Heart left ventricle (tissue), 16 donors: ENCODE measurements around the gene LRRC43. TPM values are rescaled to one million over a fixed set of nuclear protein-coding genes. Genes with fewer than 3 reads are reported as not detected.
"Not testable (repeated sequence)": the region's sequence is repeated elsewhere in the genome, so short reads cannot be mapped to it uniquely, and the experiment has no call there.

Source experiments
- ATAC-seq, 4 donors: fragments of 200-7000 bp; cut with Tn5 transposase; one replicate each; pipeline ENCODE4 v1.9.1; 2020 to 2022; ENCODE audit warnings: moderate library complexity in 4 of 4, mild to moderate bottlenecking in 3 of 4, moderate number of reproducible peaks in 1 of 4
- DNase-seq, 5 donors: peaks; one replicate each; pipeline ENCODE4 v3.0.0-alpha.2; 2020
- H3K27ac ChIP-seq, 12 donors: fragments of 200-600 bp; sonication (generic) in 4 of 12; one replicate each; pipeline versions ENCODE4 v1.5.0 to v1.8.0; 2016 to 2022; ENCODE audit warnings: mild to moderate bottlenecking in 2 of 12
- H3K27me3 ChIP-seq, 9 donors: fragments of 200-600 bp; sonication (generic) in 2 of 9; one replicate each; pipeline versions ENCODE4 v1.5.1 to v1.8.0; 2016 to 2022; ENCODE audit warnings: mild to moderate bottlenecking in 3 of 9
- H3K36me3 ChIP-seq, 9 donors: fragments of 200-600 bp; sonication (generic) in 2 of 9; one replicate each; pipeline versions ENCODE4 v1.5.0 to v1.8.0; 2018 to 2022; ENCODE audit warnings: mild to moderate bottlenecking in 2 of 9
- H3K4me1 ChIP-seq, 12 donors: fragments of 200-600 bp; sonication (generic) in 4 of 12; one replicate each; pipeline versions ENCODE4 v1.5.0 to v1.8.0; 2016 to 2022; ENCODE audit warnings: mild to moderate bottlenecking in 3 of 12
- H3K4me3 ChIP-seq, 12 donors: fragments of 200-600 bp; sonication (generic) in 4 of 12; one replicate each; pipeline versions ENCODE4 v1.5.0 to v1.8.0; 2017 to 2022; ENCODE audit warnings: mild to moderate bottlenecking in 9 of 12, moderate library complexity in 4 of 12
- H3K9me3 ChIP-seq, 12 donors: fragments of 200-600 bp; sonication (generic) in 4 of 12; one replicate each; pipeline versions ENCODE4 v1.5.0 to v1.8.0; 2016 to 2022; ENCODE audit warnings: mild to moderate bottlenecking in 1 of 12
- POLR2A ChIP-seq, 2 donors: fragments of 450-650 bp; IDR thresholded peaks; one replicate each; pipeline ENCODE4 v1.6.1; 2017; ENCODE audit warnings: antibody characterized with exemption in 2 of 2, mild to moderate bottlenecking in 2 of 2, moderate library complexity in 2 of 2
- WGBS, 4 donors: extraction: QIAGEN DNeasy Blood & Tissue Kit in 2 of 4; methylation state at CpG; one replicate each; pipeline versions ENCODE4 v1.1.5 to v1.1.7; 2013 to 2018; 5-methylcytosine and 5-hydroxymethylcytosine counted together
- intact Hi-C, 10 donors: fragments of 100-400 bp; cut with DNase I; formaldehyde crosslinking; loops; one replicate each; pipeline versions ENCODE4 v1.11.1 to v1.14.2; 2022
- polyA plus RNA-seq, 2 donors: library from polyadenylated mRNA; stranded (reverse); fragments of 200-250 nt; gene quantifications; one replicate each; pipeline ENCODE4 v1.2.3, GENCODE V29; 2013
- total RNA-seq, 9 donors: library from RNA; depleted of rRNA in 2 of 9; stranded (reverse); fragments of >200 nt in 2 of 9; fragmentation: NEBNext Ultra II Directional in 3 of 9; extraction: Animal tissue kit (Norgen Biotek cat#: 25700) in 3 of 9; gene quantifications; one replicate each; pipeline versions ENCODE4 v1.1.0 to v1.2.4, GENCODE V29; 2016 to 2023
- TF ChIP-seq, protein P1 (sequence below), 12 donors: fragments of 200-600 bp; sonication (generic) in 4 of 12; IDR thresholded peaks; one replicate each; pipeline versions ENCODE4 v1.5.0 to v1.8.0; 2018 to 2022; ENCODE audit warnings: antibody characterized with exemption in 12 of 12, mild to moderate bottlenecking in 5 of 12
- donor health status: ischemic (EF 13 %, LVEDD 7.1; RV severe dilation, severe dysfunction).
- donor health status: healthy with polysubstance abuse.
- donor health status: DM: no; HTN: yes; CAD: no.
- donor health status: DM: no; HTN: no; CAD: no.
- donor health status: ischemic (EF 25% LVEDD 6.9; RV normal size, moderate dysfunction).
- donor health status: ischemic (EF 25% LVEDD 5.7; RV mildly dilated, moderate dysfunction).
- donor health status: healthy.
- donor health status: DM: yes; HTN: yes; CAD: no.
- donor health status: ischemic (EF 35%, LVEDD 5.7; RV mildly dilated, moderate dysfunction).
- donor health status: nonischemic (EF 11% LVEDD 7.7; RV severe dilation, severe dysfunction).
- donor health status: DM: yes; HTN: yes; CAD: no.
- donor health status: PGD.
- donor health status: ischemic (EF 29% LVEDD 5.4; RV normal size, mild dysfunction).
- donor health status: nonischemic (EF 23%, LVEDD 6.1; RV moderate dilation, normal function).

Gene LRRC43
- total and polyA plus RNA-seq, 11 donors, result 0.15 to 1.9 (median 0.83) TPM; not detected in 1

DNA sequence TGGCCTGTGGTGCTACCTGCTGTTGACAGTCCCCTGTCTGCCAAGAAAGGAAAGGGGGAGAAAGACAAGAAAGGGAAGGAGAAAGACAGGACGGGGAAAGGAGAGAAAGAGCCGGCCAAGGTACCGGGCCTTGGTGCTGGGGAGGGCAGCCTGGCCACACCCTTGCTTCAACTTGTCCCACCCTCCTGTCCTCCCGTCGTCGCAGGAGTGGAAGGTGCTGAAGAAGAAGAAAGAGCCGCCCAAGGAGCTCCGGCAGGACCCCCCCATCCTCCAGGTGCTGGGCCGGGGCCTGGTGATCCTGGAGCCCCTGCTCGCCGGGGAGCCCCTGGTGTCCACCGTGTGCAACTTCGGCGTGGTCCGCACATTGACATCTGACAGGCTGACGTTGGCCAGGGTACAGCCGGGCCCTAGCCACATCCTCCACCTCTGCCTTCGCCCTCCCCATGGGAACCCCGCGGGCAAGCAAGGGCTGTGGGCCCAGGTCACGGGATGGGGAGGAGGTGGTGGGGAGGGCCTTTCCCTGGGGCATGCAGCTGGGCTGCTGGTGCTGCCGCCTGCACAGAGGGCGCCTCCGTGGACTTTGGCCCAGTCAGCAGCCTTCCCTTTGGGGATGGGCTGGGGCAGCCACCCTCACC, 17.7 kb downstream of the LRRC43 start:
- Histone ChIP-seq H3K4me3 (no peak overlapping the region), H3K9me3 (no peaks in the 10 kb centered on the region), H3K27me3 (peaks cover 19 to 62% (median 42%) of the 10 kb centered on the region in 9 donors), H3K4me1 (peaks cover 0 to 21% (median 11%) of the 10 kb centered on the region in 12 donors), H3K36me3 (no peaks in the 10 kb centered on the region), H3K27ac (no peak overlapping the region)
- DNase-seq (no peak), ATAC-seq (no peak)
- 68 to 73% (median 69%) methylated on average over 19 to 24 of the region's 24 CpGs for WGBS, 4 donors
- intact Hi-C loops, result loop anchor here in 1 of 10 donors (10.0 kb wide), 1 partner anchor 286 kb away; the partner anchor contains the start of gene CFAP251
- TF ChIP-seq POLR2A (IDR thresholded peaks at IDR 0.05), result no peak
- TF ChIP-seq, protein P1, sequence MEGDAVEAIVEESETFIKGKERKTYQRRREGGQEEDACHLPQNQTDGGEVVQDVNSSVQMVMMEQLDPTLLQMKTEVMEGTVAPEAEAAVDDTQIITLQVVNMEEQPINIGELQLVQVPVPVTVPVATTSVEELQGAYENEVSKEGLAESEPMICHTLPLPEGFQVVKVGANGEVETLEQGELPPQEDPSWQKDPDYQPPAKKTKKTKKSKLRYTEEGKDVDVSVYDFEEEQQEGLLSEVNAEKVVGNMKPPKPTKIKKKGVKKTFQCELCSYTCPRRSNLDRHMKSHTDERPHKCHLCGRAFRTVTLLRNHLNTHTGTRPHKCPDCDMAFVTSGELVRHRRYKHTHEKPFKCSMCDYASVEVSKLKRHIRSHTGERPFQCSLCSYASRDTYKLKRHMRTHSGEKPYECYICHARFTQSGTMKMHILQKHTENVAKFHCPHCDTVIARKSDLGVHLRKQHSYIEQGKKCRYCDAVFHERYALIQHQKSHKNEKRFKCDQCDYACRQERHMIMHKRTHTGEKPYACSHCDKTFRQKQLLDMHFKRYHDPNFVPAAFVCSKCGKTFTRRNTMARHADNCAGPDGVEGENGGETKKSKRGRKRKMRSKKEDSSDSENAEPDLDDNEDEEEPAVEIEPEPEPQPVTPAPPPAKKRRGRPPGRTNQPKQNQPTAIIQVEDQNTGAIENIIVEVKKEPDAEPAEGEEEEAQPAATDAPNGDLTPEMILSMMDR (IDR thresholded peaks at IDR 0.05), result no peak

- WGBS, 4 donors, result 92 to 97% (median 95%) methylated on average over 5 of the region's 5 CpGs
- H3K27ac ChIP-seq, result no peak overlapping the region
- intact Hi-C loops, result loop anchor here in 1 of 10 donors (10.0 kb wide), 1 partner anchor 287 kb away; the partner anchor contains the start of gene CFAP251
- H3K4me1 ChIP-seq, result peaks cover 0 to 21% (median 11%) of the 10 kb centered on the region in 12 donors
- TF ChIP-seq POLR2A (IDR thresholded peaks at IDR 0.05), result no peak
- TF ChIP-seq, protein P1 (IDR thresholded peaks at IDR 0.05), result no peak
- no peaks in the 10 kb centered on the region for H3K9me3 ChIP-seq
- no peak overlapping the region for H3K4me3 ChIP-seq
- DNase-seq (no peak), ATAC-seq (no peak)
- no peaks in the 10 kb centered on the region for H3K36me3 ChIP-seq
- H3K27me3 ChIP-seq, result peaks cover 19 to 62% (median 42%) of the 10 kb centered on the region in 9 donors
Observed at GRCh38 chr12:122201381-122201780, 18.5 kb downstream of the LRRC43 start.

DNA sequence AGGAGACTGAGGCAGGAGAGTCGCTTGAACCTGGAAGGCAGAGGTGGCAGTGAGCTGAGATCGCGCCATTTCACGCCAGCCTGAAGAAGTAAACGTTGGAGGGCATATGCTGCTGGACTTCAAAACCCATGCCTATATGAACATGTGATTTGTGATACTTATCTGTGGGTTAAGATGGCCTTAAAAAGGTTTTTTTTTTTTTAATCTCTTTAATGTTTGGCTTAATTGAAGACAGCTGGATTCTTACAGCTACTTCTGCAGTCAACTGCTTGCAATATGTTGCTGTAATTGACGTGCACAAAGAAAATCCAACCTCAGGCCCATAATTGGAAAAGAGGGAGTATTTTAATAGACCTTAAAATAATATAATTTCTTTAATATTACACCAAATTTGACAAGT, 19.1 kb downstream of the LRRC43 start:
- no peak for DNase-seq
- no peak for TF ChIP-seq POLR2A (IDR thresholded peaks at IDR 0.05)
- TF ChIP-seq, protein P1 (IDR thresholded peaks at IDR 0.05), result no peak
- no peak overlapping the region for H3K27ac ChIP-seq
- H3K4me1 ChIP-seq, result peaks cover 0 to 21% (median 11%) of the 10 kb centered on the region in 12 donors
- no peak for ATAC-seq
- no peaks in the 10 kb centered on the region for H3K9me3 ChIP-seq
- intact Hi-C loops, result loop anchor here in 1 of 10 donors (10.0 kb wide), 1 partner anchor 287 kb away; the partner anchor contains the start of gene CFAP251
- peaks cover 19 to 62% (median 42%) of the 10 kb centered on the region in 9 donors for H3K27me3 ChIP-seq
- H3K36me3 ChIP-seq, result peaks cover 0 to 6% (median 4%) of the 10 kb centered on the region in 9 donors
- WGBS, 4 donors, result 97 to 99% (median 97%) methylated on average over 6 of the region's 6 CpGs
- no peak overlapping the region for H3K4me3 ChIP-seq

GRCh38 chr12:122202811-122203210, 19.9 kb downstream of the LRRC43 start:
- WGBS, 4 donors, result 61 to 77% (median 67%) methylated on average over 19 of the region's 19 CpGs
- Histone ChIP-seq H3K4me1 (peaks cover 0 to 21% (median 11%) of the 10 kb centered on the region in 12 donors), H3K4me3 (peak overlapping the region; percentile 33 to 70 (median 58)), H3K27me3 (peaks cover 19 to 62% (median 42%) of the 10 kb centered on the region in 9 donors), H3K36me3 (peaks cover 0 to 14% (median 12%) of the 10 kb centered on the region in 9 donors)
- DNase-seq, H3K27ac ChIP-seq, H3K9me3 ChIP-seq, ATAC-seq: not testable (repeated sequence)
- intact Hi-C loops, result loop anchor here in 1 of 10 donors (10.0 kb wide), 1 partner anchor 288 kb away; the partner anchor contains the start of gene CFAP251
